ENCODE results near the gene NBEAL2.

The NBEAL2 gene

GRCh38 chr3:46986782-46987310 lies 7.4 kb downstream of the NBEAL2 start:
- no peak for DNase-seq (ENCODE audit: low spot score)

DNA sequence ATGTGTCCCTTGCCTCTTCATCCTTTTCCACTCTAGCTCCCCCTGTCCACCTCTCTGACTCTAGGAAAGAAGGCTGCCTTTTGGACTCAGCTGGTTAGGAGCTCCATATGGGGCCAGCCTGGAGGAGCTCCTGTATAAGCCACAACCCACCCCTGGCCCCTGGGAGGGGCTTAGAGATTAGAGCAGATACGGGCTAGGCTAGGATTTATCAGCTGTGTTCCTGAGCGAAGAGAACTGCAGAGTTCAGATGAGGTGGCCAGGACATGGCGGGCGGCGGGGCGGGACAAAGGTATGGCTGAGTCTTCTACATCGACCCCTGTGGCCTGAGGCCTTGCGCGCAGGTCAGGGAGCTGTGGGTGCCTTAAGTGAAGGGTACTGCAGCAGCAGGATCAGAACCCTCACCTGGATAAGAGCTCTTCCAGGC lies 7.9 kb downstream of the NBEAL2 start:
- DNase-seq (ENCODE audit: low spot score) = no peak

GRCh38 chr3:46987743-46988401 lies 8.4 kb downstream of the NBEAL2 start:
- DNase-seq (ENCODE audit: low spot score) = no peak

DNA sequence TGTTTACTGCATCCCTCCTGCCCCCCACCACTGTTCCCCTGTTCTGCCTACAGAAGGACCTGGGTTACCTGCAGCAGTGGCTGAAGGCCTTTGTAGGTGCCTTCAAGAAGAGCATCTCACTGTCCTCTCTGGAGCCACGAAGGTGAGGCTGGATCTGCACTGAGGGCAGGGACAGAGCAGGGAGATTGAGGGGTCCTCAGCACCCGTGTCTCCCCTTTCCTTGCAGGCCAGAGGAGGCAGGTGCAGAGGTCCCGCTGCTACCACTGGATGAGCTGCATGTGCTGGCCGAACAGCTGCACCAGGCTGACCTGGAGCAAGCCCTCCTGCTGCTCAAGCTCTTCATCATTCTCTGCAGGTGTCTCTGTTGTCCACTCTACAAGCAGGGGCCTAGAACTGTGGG lies 9.2 kb downstream of the NBEAL2 start:
- no peak for DNase-seq (ENCODE audit: low spot score)

- no peak for DNase-seq (ENCODE audit: low spot score)
Observed at GRCh38 chr3:46989146-46989810, 9.8 kb downstream of the NBEAL2 start.

DNA sequence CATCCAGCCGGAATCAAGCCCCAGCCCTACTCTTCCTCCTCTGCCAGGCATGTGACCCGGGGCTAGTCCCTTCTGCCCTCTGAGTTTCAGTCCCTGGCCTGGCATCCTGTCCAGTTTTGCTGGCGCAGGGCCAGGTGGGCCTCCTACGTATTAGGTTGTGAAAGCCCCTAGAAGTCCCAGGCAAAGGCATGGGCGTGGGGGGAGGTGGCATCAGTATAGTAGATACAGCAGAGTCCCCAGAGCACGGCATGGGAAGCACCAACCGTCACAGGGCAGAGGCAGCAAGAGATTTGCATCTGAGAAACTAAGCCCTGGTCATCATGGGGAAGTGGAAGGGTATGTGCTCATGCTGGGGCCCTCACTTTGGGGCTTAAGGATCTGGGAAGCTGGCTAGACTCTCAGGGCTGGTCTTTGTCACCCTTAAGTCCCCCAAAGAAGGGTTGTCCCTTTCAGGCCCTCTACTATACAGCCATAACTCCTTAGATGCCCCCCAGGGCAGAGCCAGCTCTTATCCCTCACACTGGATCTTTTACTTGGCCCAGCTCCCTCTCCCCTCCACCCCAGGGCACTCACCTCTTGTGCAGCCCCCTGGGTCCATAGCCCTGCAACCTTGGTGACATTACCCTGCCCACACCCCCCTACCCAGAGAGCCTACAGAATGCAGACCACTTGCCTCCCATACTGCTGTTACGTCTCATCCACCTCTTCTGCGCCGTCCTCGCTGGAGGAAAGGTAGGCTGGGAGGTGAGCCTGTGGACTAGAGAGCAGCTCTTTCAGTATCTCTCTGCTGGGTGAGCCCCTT lies 11.3 kb downstream of the NBEAL2 start:
- DNase-seq (ENCODE audit: low spot score) = no peak

DNA sequence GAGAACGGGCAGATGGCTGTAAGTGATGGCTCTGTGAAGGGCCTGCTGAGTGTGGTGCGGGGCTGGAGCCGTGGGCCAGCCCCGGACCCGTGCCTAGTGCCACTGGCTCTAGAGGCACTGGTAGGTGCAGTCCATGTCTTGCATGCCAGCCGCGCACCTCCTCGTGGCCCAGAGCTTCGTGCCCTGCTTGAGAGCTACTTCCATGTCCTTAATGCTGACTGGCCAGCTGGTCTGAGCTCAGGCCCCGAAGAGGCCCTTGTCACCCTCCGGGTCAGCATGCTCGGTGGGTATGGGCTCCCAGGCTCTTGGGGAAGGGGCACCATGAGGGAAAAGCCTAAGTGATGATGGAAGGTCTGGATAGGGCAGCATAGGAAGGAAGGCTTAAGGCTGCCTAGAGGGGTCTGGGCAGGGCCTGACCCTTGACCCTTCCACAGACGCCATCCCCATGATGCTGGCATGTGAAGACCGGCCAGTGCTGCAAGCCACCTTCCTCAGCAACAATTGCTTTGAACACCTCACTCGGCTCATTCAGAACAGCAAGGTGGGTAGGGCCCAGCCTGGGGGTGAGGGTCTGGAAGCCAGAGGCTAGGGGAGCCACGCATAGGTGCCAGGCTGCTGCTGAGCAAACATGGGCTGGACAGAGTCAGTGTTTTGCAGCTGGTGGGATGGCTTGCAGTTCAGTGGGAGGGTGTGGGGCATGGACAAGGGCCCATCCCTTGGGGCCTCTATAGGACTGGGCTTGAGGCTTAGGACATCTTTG lies 12.1 kb downstream of the NBEAL2 start:
- DNase-seq (ENCODE audit: low spot score) = no peak

- no peak for DNase-seq (ENCODE audit: low spot score)
Observed at GRCh38 chr3:46992231-46992630, 12.8 kb downstream of the NBEAL2 start.

- no peak for DNase-seq (ENCODE audit: low spot score)
Observed at GRCh38 chr3:46993292-46993691, 13.8 kb downstream of the NBEAL2 start.

DNA sequence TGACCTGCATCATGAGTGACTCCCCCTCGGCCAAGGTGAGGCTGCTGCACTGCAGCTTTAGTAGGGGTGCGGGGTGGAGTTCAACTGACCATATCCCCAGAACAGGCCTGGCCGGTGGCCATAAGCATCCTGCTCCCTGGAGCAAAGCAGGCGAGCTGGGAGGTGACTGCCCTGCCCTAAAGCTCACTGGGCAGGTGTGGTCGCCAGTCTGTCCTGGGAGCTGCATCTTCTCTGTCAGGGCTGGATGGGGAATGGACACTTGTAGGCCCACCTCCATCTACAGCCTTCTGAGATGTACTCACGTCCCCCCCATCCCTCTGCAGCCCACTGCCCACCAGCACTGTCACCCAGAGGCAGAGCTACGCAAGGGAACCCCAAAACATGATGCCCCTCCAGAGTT lies 14.5 kb downstream of the NBEAL2 start:
- DNase-seq (ENCODE audit: low spot score) = no peak

- no peak for DNase-seq (ENCODE audit: low spot score)
Observed at GRCh38 chr3:46994801-46995731, 15.6 kb downstream of the NBEAL2 start.

GRCh38 chr3:46995901-46996562 lies 16.6 kb downstream of the NBEAL2 start:
- DNase-seq (ENCODE audit: low spot score) = no peak

GRCh38 chr3:46996689-46997452 lies 17.4 kb downstream of the NBEAL2 start:
- DNase-seq (ENCODE audit: low spot score) = no peak

- DNase-seq (ENCODE audit: low spot score) = no peak
Observed at GRCh38 chr3:46997453-46998091, 18.1 kb downstream of the NBEAL2 start.

DNA sequence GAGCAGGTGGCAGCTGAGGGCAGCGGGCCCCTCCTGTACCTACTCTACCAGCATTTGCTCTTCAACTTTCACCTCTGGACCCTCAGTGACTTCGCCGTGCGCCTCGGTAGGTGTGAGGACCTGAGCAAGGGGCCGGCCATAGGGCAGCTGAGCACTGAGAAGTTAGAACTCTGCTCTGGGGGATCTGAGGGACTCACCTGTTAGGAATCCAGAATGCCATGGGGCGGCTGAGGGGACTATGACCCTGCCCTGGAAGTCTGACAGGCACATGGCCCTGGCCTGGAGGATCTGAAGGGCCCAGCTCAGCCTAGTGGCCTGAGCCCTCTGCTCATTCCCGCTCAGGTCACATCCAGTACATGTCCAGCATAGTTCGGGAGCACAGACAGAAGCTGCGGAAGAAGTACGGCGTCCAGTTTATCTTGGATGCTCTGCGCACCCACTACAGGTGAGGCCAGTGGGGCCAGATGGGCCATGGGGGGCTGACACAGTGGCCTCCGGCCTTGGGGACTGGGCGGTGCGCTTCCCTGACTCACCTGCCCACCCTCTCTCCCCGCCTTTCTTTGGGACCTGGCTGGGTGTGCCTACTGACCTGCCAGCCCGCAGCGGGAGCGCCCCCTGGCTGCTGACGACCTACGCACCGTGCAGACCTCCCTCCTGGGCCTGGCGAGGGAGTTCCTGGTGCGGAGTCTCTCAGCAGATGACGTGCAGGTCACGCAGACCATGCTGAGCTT lies 18.8 kb downstream of the NBEAL2 start:
- DNase-seq (ENCODE audit: low spot score) = peak; percentile 14

DNA sequence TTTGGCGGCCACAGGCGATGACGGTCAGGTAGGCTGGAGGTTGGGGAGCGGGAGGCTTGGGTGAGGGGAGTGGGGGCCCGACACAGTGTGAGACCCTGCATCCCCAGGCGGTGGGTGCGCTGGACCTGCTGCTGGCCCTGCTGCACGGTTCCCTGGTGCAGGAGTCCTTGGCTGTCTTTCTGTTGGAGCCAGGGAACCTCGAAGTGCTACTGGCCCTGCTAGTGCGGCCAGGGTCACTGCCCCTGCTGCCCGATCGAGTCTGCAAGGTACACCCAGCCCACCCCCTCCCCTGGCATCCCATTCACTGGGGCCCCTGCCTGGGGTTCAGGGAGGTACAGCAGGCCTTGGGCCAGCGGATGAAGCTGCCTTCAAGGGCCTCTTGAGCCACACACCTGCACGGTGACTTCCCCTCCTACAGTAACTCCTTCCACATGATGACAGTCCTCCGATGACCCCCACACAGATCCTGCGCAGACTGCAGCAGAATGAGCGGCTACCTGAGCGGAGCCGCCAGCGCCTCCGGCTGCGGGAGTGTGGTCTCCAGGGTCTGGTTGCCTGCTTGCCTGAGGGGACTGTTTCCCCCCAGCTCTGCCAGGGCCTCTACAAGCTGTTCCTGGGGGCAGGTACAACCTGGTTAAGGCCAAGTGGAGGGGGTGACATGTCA lies 19.5 kb downstream of the NBEAL2 start:
- DNase-seq (ENCODE audit: low spot score) = no peak

- DNase-seq (ENCODE audit: low spot score) = no peak
Observed at GRCh38 chr3:46999516-47000197, 20.2 kb downstream of the NBEAL2 start.

All from LoVo (cell line).